Measurements from ENCODE around the gene PRPSAP1.

Gene PRPSAP1

GRCh38 chr17:76383546-76384221 is 30.0 kb upstream of the PRPSAP1 start:
- peak in 1 of 2 donors; percentile 25 for DNase-seq (ENCODE audit: low read depth in 1 of 2, low spot score in 1 of 2)

- DNase-seq (ENCODE audit: low read depth in 1 of 2, low spot score in 1 of 2) = peak; percentile 28 to 47
Measured at GRCh38 chr17:76382803-76383545, 29.3 kb upstream of the PRPSAP1 start.

- DNase-seq (ENCODE audit: low read depth in 1 of 2, low spot score in 1 of 2) = peak in 1 of 2 donors; percentile 21
Measured at GRCh38 chr17:76382351-76382802, 28.7 kb upstream of the PRPSAP1 start.

GRCh38 chr17:76381633-76382350 is 28.1 kb upstream of the PRPSAP1 start:
- DNase-seq (ENCODE audit: low read depth in 1 of 2, low spot score in 1 of 2) = no peak

- no peak for DNase-seq (ENCODE audit: low read depth in 1 of 2, low spot score in 1 of 2)
Measured at GRCh38 chr17:76379646-76380376, 26.1 kb upstream of the PRPSAP1 start.

GRCh38 chr17:76379275-76379641 is 25.5 kb upstream of the PRPSAP1 start:
- DNase-seq (ENCODE audit: low read depth in 1 of 2, low spot score in 1 of 2) = no peak

GRCh38 chr17:76378548-76379274 is 25.0 kb upstream of the PRPSAP1 start:
- DNase-seq (ENCODE audit: low read depth in 1 of 2, low spot score in 1 of 2) = no peak

GRCh38 chr17:76376318-76377133 is 22.8 kb upstream of the PRPSAP1 start:
- no peak for DNase-seq (ENCODE audit: low read depth in 1 of 2, low spot score in 1 of 2)

GRCh38 chr17:76371656-76372628 is 18.2 kb upstream of the PRPSAP1 start:
- DNase-seq (ENCODE audit: low read depth in 1 of 2, low spot score in 1 of 2) = no peak

GRCh38 chr17:76370261-76370993 is 16.7 kb upstream of the PRPSAP1 start:
- DNase-seq (ENCODE audit: low read depth in 1 of 2, low spot score in 1 of 2) = no peak

GRCh38 chr17:76369804-76370203 is 16.1 kb upstream of the PRPSAP1 start:
- no peak for DNase-seq (ENCODE audit: low read depth in 1 of 2, low spot score in 1 of 2)

GRCh38 chr17:76369379-76369778 is 15.7 kb upstream of the PRPSAP1 start:
- DNase-seq (ENCODE audit: low read depth in 1 of 2, low spot score in 1 of 2) = no peak

GRCh38 chr17:76368545-76368944 is 14.8 kb upstream of the PRPSAP1 start:
- no peak for DNase-seq (ENCODE audit: low read depth in 1 of 2, low spot score in 1 of 2)

GRCh38 chr17:76367642-76368041 is 13.9 kb upstream of the PRPSAP1 start:
- DNase-seq (ENCODE audit: low read depth in 1 of 2, low spot score in 1 of 2) = no peak

GRCh38 chr17:76366247-76366646 is 12.5 kb upstream of the PRPSAP1 start:
- no peak for DNase-seq (ENCODE audit: low read depth in 1 of 2, low spot score in 1 of 2)

GRCh38 chr17:76365256-76365903 is 11.7 kb upstream of the PRPSAP1 start:
- no peak for DNase-seq (ENCODE audit: low read depth in 1 of 2, low spot score in 1 of 2)

- DNase-seq (ENCODE audit: low read depth in 1 of 2, low spot score in 1 of 2) = no peak
Measured at GRCh38 chr17:76363107-76363842, 9.6 kb upstream of the PRPSAP1 start.

Measured in stimulated activated CD4-positive, alpha-beta T cell treated with anti-CD3 and anti-CD28 coated beads, Interleukin-15, amount 100 ng/mL, for 1 hour (primary cell).